ENCODE results near the gene YPEL2. TPM values are rescaled to one million over a fixed set of nuclear protein-coding genes. Genes with fewer than 3 reads are reported as not detected.
"Not testable (repeated sequence)": the region's sequence is repeated elsewhere in the genome, so short reads cannot be mapped to it uniquely, and the experiment has no call there.

The YPEL2 gene
- total RNA-seq, 2 donors from 2014 or later: 26.7 to 27.0 TPM

GRCh38 chr17:59304811-59305210, 26.6 kb upstream of the YPEL2 start:
- no peaks in the 10 kb centered on the region for H3K36me3 ChIP-seq (replicated peaks in 1 of 2; ENCODE audit: insufficient read depth in 1 of 2, low read depth in 2 of 2)
- H3K27ac ChIP-seq: no peak overlapping the region
- 73 to 79% methylated on average over 2 of the region's 2 CpGs for whole genome bisulfite sequencing, 2 donors
- H3K4me1 ChIP-seq: peaks cover 3% of the 10 kb centered on the region
- ATAC-seq (no peak), DNase-seq (no peak)
- no peak for TF ChIP-seq POLR2A (IDR thresholded peaks at IDR 0.05)
- TF ChIP-seq CTCF (IDR thresholded peaks at IDR 0.05): no peak
- no peaks in the 10 kb centered on the region for H3K9me3 ChIP-seq
- no peaks in the 10 kb centered on the region for H3K27me3 ChIP-seq
- H3K4me3 ChIP-seq: no peak overlapping the region
- intact Hi-C loops (cut with DNase I): no loop called here

DNA sequence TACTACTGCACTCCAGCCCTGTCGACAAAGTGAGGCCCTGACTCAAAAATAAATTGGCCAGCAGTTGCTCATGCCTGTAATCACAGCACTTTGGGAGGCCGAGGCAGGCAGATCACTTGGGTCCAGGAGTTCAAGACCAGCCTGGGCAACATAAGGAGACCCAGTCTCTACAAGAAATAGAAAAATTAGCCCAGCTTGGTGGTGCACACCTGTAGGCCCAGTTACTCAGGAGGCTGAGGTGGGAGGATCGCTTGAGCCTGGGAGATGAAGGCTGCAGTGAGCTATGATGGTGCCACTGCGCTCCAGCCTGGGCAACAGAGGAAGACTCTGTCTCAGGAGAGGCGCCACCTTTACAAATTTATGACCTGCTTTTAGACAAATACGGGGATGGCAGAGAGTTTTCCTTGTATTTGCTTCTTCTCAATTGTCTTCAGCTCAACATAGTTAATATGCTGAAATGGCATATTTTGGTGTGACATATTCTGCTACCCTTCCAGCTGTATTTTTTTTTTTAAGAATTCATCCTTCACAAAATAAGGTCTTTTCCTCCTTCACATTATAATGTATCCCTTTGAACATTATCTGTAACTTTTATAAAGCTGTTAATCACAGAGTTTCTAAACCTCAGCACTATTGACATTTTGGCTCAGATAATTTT, 21.1 kb upstream of the YPEL2 start:
- TF ChIP-seq POLR2A (IDR thresholded peaks at IDR 0.05) (no peak), CTCF (IDR thresholded peaks at IDR 0.05) (no peak)
- H3K27me3 ChIP-seq: no peaks in the 10 kb centered on the region
- H3K9me3 ChIP-seq: no peaks in the 10 kb centered on the region
- ATAC-seq (no peak), DNase-seq (no peak)
- H3K36me3 ChIP-seq (replicated peaks in 1 of 2; ENCODE audit: insufficient read depth in 1 of 2, low read depth in 2 of 2): no peaks in the 10 kb centered on the region
- no peak overlapping the region for H3K4me3 ChIP-seq
- 68 to 69% methylated on average over 5 to 6 of the region's 6 CpGs for WGBS, 2 donors
- no peak overlapping the region for H3K27ac ChIP-seq
- H3K4me1 ChIP-seq: no peaks in the 10 kb centered on the region
- intact Hi-C loops (cut with DNase I): no loop called here

DNA sequence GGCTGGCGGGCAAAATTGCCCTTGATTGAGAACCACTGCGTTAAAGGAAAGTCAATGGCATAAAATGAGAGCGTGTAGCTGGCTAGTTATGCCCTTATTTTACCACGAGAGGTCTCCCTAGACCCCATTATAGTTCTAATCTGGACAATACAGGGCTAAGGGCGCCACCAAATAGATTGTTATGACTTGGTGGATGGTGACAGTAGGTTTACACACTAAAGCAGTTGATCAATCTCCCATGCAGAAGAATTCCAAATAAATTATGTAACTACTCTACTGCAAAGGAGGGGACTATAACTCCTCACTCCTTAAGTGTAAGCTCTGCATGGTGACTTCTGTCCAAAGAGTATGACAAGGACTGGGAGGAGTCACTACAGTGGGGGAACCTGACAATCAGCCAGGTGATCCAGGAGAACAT, 20.4 kb upstream of the YPEL2 start:
- Histone ChIP-seq H3K27ac (no peak overlapping the region), H3K27me3 (no peaks in the 10 kb centered on the region), H3K36me3 (replicated peaks in 1 of 2; ENCODE audit: insufficient read depth in 1 of 2, low read depth in 2 of 2) (no peaks in the 10 kb centered on the region), H3K4me1 (no peaks in the 10 kb centered on the region), H3K4me3 (no peak overlapping the region), H3K9me3 (no peaks in the 10 kb centered on the region)
- peak; percentile 44 to 70 (median 62) for DNase-seq
- intact Hi-C loops (cut with DNase I): no loop called here
- TF ChIP-seq POLR2A (IDR thresholded peaks at IDR 0.05): no peak
- TF ChIP-seq CTCF (IDR thresholded peaks at IDR 0.05): peak; percentile 69 to 96 (median 92)
- peak; percentile 91 for ATAC-seq
- 0 to 2% methylated on average over 5 of the region's 5 CpGs for WGBS, 2 donors

DNA sequence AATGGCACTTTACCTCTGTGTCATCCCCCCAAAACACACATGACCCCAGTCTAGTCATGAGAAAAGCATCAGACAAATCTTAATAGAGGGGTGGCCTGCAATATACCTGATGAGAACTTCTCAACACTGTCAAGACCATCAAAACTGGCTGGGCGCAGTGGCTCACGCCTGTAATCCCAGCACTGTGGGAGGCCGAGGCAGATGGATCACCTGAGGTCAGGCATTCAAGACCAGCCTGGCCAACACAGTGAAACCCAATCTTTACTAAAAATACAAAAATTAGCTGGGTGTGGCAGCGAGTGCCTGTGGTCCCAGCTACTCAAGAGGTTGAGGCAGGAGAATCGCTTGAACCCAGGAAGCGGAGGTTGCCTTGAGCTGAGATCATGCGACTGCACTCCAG, 19.9 kb upstream of the YPEL2 start:
- ATAC-seq; intact Hi-C loops (cut with DNase I); H3K9me3 ChIP-seq: not testable (repeated sequence)

DNA sequence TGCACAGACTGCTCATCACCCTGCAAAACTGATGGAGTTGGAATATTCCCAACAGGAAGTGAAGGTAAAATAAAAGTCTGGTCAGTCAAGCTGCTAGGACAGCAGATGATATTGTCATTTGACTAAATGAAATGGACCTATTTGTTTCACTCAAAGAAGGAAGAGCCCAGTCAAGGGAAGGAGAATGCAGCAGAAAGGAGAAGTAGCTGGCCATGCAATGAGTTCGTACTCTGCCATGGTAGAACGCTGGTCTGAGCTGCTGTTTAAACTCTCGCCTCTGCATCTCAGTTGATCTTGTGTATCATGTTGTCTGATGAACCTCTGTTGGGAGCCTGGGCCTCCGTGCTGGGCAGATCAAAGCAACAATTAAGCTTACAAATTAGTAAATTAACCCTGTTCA, 15.6 kb upstream of the YPEL2 start:
- TF ChIP-seq CTCF (IDR thresholded peaks at IDR 0.05): no peak
- no peak for TF ChIP-seq POLR2A (IDR thresholded peaks at IDR 0.05)
- WGBS, 2 donors: 62 to 68% methylated on average over 4 of the region's 4 CpGs
- no peaks in the 10 kb centered on the region for H3K4me1 ChIP-seq
- no peak for DNase-seq
- H3K4me3 ChIP-seq: no peak overlapping the region
- no peak overlapping the region for H3K27ac ChIP-seq
- intact Hi-C loops (cut with DNase I): loop anchor here (5.0 kb wide), 1 partner anchor 131 kb away; no protein-coding TSS in a partner anchor
- no peak for ATAC-seq
- no peaks in the 10 kb centered on the region for H3K36me3 ChIP-seq (replicated peaks in 1 of 2; ENCODE audit: insufficient read depth in 1 of 2, low read depth in 2 of 2)
- H3K27me3 ChIP-seq: no peaks in the 10 kb centered on the region
- no peaks in the 10 kb centered on the region for H3K9me3 ChIP-seq

More for the DNA sequence above, 19.9 kb upstream of the YPEL2 start:
- not testable (repeated sequence) for H3K27ac ChIP-seq; H3K4me1 ChIP-seq; DNase-seq; H3K27me3 ChIP-seq; H3K4me3 ChIP-seq; H3K36me3 ChIP-seq (replicated peaks in 1 of 2; ENCODE audit: insufficient read depth in 1 of 2, low read depth in 2 of 2)
- WGBS, 2 donors: 70 to 75% methylated on average over 7 of the region's 7 CpGs

Measured in body of pancreas (tissue), 4 donors.